K562 (cell line): ENCODE data around the gene BARX2.

Experiments used
- CTCF ChIP-seq, 3 experiments: IDR thresholded peaks in 2 of 3; conservative IDR thresholded peaks in 1 of 3; 2 replicates each; pipeline ENCODE4 v1.5.1; 2011 to 2012; ENCODE audit warnings: low read length in 3 of 3, mild to moderate bottlenecking in 3 of 3, control low read depth in 2 of 3, improper control_type of control experiment in 1 of 3, inconsistent platforms in 1 of 3, low read depth in 1 of 3, mixed read lengths in 1 of 3, moderate library complexity in 1 of 3; ENCODE audit not compliant: insufficient read depth in 2 of 3
- EP300 ChIP-seq: IDR thresholded peaks from 2 replicates; pipeline ENCODE4 v1.6.1; 2012; ENCODE audit warnings: low read length, improper control_type of control experiment
- KLF13 ChIP-seq: fragments of 450-650 bp; IDR thresholded peaks from 2 replicates; pipeline ENCODE4 v1.6.1; 2016; ENCODE audit warnings: missing genetic modification characterization, low read depth, mild to moderate bottlenecking, missing compliant biosample characterization, moderate library complexity, borderline replicate concordance
- PCBP2 ChIP-seq: fragments of 200-400 bp; formaldehyde crosslinking; IDR thresholded peaks from 2 replicates; pipeline ENCODE4 v1.6.1; 2018; ENCODE audit warnings: low read length, low read depth, mild to moderate bottlenecking, moderate library complexity; ENCODE audit not compliant: poor library complexity, severe bottlenecking
- POLR2A ChIP-seq: fragments of 450-650 bp; conservative IDR thresholded peaks from 2 replicates; pipeline ENCODE4 v1.6.1; 2016
- REST ChIP-seq, 2 experiments: fragments of 450-650 bp; formaldehyde crosslinking in 1 of 2; IDR thresholded peaks; 2 replicates each; pipeline versions ENCODE4 v1.4.0 to v1.6.1; 2014 to 2020; ENCODE audit warnings: mild to moderate bottlenecking in 2 of 2, borderline replicate concordance in 1 of 2, low read depth in 1 of 2
- TF ChIP-seq, protein P1 (sequence below): fragments of 250-450 bp; sonication (Bioruptor Pico); IDR thresholded peaks from 2 replicates; pipeline ENCODE4 v1.8.0; 2021; ENCODE audit warnings: moderate library complexity, mild to moderate bottlenecking, inconsistent platforms

DNA sequence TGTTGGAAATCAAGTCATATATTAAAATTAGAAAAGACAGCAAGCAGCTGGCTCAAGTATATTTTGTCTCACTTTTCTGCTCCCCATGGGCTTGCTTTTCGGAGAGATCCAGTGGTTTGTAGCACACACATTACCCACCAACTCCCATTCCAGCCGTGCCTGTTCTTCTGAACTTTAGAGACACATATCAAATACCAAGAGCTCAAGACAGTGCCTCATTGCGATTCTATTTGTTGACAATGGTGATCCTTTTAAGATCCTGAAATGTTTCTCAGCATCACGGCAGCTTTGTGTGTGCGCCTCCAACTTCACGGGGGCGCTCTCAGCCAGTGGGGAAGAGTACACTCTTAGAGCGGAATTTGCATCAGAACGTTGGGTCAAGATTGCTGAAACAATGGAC lies 52.9 kb downstream of the BARX2 start:
- TF ChIP-seq KLF13 (tag) (no peak), POLR2A (no peak), CTCF (IDR thresholded peaks at IDR 0.05 in 2 of 3, conservative IDR thresholded peaks at IDR 0.05 in 1 of 3; ENCODE audit: insufficient read depth in 2 of 3, low read depth in 1 of 3, low read length in 3 of 3) (no peak), PCBP2 (no peak), EP300 (no peak), REST (IDR thresholded peaks at IDR 0.05; ENCODE audit: borderline replicate concordance) (no peak), REST (CRISPR knock-in tag; IDR thresholded peaks at IDR 0.05; ENCODE audit: low read depth) (no peak)
- TF ChIP-seq, protein P1, sequence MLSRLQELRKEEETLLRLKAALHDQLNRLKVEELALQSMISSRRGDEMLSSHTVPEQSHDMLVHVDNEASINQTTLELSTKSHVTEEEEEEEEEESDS = no peak
